ENCODE measurements around the gene ELL2.
"Not testable (repeated sequence)": the region's sequence is repeated elsewhere in the genome, so short reads cannot be mapped to it uniquely, and the experiment has no call there.

Gene ELL2

GRCh38 chr5:95858661-95859595 is 102.7 kb downstream of the ELL2 start:
- DNase-seq: peak; percentile 99

GRCh38 chr5:95858023-95858461 is 103.6 kb downstream of the ELL2 start:
- peak; percentile 81 for DNase-seq

GRCh38 chr5:95857185-95857945 is 104.3 kb downstream of the ELL2 start:
- DNase-seq: no peak

DNA sequence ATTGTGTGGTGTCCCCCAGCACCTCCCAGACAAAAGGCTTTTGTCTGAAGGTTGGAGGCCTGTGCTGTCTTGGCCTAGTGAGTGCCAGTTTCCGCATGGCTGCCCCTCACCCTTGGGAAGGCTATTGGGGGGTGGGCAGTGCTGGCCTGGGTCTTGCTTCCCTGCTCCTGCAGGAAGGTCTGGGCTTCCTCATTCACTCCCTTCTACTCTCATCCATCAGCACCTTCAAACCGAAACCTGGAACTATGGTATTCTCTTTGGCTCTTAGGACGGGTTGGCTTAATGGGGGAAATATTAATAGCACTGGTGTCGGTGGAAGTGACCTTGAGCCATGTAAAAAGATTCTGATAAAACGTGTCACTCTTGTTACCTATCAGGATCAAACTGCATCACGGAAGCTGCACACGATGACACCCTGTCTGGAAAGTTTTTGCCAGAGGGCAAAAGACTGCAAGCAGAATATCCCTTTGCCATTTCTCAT is 105.1 kb downstream of the ELL2 start:
- DNase-seq: no peak

- DNase-seq: no peak
These were observed 108.2 kb downstream of the ELL2 start for GRCh38 chr5:95853490-95853889.

DNA sequence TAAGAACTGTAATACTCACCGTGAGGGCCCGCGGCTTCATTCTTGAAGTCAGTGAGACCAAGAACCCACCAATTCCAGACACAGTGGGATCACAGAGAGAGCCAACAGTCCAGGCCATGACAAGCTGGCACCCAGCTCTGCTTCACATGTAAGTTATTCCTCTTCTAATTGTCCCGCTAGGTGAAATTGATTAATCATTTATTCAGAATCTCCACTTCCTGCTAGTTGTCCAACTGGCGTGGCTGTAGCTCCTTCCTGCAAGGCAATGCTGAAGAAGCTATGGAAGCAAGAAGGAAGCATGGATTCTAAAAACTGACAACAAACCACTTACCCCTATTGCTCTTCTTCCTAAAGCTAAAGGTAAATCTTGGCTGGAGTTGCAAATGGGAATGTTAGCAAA is 109.1 kb downstream of the ELL2 start:
- no peak for DNase-seq

DNA sequence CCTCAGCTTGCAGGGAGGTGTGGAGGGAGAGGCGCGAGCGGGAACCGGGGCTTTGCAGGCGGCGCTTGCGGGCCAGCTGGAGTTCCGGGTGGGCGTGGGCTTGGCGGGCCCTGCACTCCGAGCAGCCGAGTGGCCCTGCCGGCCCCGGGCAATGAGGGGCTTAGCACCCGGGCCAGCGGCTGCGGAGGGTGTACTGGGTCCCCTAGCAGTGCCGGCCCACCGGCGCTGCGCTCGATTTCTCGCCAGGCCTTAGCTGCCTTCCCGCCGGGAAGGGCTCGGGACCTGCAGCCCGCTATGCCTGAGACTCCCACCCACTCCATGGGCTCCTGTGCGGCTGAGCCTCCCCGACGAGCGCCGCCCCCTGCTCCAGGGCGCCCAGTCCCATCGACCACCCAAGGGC is 110.5 kb downstream of the ELL2 start:
- DNase-seq: not testable (repeated sequence)

GRCh38 chr5:95850391-95850894 is 111.2 kb downstream of the ELL2 start:
- no peak for DNase-seq

DNA sequence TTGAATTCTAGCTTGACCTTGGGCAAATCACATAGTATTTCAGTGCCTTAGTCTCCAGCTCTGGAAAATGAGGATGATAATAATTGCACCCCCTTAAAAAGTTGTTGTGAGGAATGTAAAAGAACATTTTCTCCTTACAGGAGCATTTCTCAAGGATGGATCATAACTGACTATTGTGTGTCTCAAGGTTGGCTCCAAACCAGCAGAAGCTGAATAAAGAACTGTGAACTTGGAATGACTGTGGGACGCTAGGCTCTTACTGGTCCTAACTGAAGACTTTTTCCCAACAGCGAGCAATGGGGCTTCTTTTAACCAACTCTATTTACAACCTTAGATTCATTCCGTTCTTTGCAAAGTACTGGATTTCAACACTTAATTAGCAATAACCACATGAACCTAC is 113.0 kb downstream of the ELL2 start:
- no peak for DNase-seq

GRCh38 chr5:95847261-95847592 is 114.4 kb downstream of the ELL2 start:
- no peak for DNase-seq

DNA sequence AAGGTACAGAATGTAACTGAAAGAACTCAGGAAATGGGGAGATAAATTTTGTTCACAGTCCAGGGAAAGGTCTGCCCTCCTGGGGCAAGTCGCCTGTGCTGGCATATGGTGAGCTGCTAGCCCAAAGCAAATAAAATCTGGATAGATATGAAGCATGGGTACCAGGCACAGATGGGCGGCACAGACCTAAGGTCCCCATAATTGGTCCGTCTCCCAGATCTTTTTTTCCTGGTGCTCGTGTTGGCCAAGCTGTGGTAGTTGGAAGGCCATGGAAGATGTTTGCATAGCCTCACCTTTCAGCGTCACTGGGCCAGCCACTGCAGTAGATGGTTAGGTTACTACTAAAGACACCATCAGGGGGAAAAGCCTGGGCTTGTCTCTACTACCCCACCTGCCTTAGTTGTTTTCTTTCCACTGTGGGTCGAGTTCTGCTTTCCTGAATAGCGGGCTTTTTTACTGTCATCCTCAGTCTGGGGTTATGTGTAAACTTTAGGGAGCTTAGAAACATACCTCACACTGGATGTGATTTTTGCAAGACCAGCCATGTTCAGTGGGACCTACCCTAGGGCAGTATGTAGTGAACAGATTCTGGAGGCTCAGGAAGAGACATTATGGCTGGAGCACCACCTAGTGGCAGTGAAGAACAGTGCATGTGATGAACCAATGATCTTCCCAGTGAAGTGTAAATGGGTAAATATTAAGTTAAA is 114.9 kb downstream of the ELL2 start:
- peak; percentile 81 for DNase-seq

DNA sequence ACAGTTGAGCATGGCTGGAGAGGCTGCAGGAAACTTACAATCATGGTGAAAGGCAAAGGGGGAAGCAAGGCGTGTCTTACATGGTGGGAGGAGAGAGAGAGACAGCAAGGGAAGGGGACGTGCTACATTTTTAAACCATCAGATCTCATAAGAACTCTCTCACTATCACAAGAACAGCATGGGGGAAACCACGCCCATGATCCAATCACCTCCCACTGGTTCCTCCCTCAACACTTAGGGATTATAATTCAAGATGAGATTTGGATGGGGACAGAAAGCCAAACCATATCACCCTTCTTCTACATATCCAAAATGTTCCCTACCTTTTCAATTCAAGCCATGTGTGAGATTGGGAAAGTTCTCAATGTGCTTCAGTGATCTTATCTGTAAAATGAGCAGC is 116.3 kb downstream of the ELL2 start:
- no peak for DNase-seq

GRCh38 chr5:95843733-95844223 is 117.9 kb downstream of the ELL2 start:
- peak; percentile 87 for DNase-seq

DNA sequence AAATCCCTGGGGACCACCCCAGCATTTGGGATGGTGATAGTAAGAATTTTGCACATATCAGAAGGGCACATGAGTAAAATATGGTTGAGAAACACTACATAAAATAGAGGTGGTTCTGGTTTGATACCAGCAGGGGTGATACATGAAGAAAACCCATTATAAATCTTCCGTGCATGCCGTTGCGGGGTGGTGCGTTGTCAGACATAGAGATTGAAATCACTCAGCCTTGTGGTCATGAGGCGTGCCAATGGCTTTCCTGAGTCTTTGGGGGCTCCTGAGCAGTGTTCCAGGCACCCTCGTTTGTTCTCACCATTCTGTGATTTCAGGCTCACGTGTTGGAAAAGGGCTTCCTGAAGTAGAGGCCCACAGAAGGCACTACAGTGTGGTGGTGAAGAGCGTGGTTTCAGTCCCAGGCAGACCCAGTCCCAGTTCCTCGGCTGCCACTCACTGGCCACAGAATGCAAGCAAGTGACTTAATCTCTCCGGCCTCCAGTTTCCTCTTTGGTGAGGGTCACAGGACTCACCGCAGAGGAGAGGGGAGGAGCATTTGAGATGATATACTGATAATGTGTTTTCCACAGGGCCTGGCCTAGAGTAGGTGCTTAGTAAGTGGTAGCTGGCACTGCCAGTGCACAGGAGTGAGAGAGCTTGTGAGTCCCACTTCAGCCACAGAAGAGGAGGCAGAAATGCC is 118.7 kb downstream of the ELL2 start:
- peak; percentile 96 for DNase-seq

GRCh38 chr5:95841914-95842812 is 119.5 kb downstream of the ELL2 start:
- peak; percentile 94 for DNase-seq

GRCh38 chr5:95840956-95841705 is 120.5 kb downstream of the ELL2 start:
- peak; percentile 74 for DNase-seq

GRCh38 chr5:95839658-95840057 is 122.0 kb downstream of the ELL2 start:
- DNase-seq: no peak

DNA sequence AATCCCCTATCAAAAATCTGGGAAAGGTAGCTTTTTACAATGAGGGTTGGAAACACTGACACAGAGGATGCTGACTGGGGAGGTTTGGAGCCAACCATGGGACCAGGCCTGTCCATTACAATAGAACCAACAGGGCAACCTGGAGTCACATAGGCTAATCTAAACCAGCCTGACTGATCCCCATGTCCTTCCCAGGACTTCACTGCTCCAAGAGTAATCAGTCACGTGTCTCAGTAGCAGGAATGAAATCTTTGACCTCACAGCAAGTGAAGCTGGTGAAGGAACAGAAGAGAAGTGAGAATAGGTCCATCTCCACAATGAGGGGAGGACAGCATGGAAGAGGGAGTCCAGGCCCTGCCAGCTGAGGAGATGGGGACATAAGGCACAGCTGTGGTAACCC is 123.1 kb downstream of the ELL2 start:
- DNase-seq: no peak

DNA sequence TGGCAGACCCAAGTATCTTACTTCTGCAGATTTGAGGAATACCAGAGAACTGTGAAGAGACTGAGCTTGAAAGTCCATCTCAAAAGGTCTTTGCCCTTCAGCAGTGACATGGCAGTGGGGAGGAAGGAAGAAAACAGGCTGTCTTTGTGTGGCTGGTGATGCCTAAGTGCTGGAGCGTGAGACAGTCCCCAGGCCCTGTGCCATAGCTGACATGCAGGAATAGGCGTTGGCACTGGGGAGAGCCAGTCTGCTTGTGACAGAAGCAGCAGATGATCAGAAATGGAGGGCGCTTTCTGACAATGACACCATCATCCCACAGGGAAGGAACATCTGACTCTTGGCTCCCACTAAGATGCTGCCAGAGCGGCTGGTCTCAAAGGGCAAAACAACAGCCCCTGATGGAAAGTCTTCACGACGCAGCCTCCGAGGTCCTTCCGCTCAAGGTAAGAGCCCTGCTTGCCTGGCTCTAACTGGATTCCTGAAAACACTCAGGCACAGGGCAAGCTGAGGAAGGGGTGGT is 123.6 kb downstream of the ELL2 start:
- DNase-seq: no peak

DNA sequence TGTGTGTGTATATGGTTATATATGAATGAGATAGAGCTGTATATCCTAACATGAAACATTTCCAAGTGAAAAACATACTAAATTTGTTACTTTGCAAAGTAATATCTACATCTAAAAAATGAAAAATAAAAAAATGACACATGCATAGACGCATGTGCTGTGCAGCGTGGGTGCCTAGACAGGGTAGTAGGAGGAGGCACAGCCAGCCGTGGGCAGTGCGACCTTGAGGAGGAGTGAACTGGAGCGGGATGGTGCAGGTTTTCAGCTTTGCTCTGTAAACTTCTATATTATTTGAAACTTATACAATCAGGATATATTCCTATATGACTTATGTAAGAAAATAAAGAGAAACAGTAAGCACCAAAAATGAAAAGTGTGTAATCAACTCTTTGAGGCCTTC is 124.2 kb downstream of the ELL2 start:
- DNase-seq: no peak
